ENCODE measurements around the gene TTC13.

TTC13 gene

DNA sequence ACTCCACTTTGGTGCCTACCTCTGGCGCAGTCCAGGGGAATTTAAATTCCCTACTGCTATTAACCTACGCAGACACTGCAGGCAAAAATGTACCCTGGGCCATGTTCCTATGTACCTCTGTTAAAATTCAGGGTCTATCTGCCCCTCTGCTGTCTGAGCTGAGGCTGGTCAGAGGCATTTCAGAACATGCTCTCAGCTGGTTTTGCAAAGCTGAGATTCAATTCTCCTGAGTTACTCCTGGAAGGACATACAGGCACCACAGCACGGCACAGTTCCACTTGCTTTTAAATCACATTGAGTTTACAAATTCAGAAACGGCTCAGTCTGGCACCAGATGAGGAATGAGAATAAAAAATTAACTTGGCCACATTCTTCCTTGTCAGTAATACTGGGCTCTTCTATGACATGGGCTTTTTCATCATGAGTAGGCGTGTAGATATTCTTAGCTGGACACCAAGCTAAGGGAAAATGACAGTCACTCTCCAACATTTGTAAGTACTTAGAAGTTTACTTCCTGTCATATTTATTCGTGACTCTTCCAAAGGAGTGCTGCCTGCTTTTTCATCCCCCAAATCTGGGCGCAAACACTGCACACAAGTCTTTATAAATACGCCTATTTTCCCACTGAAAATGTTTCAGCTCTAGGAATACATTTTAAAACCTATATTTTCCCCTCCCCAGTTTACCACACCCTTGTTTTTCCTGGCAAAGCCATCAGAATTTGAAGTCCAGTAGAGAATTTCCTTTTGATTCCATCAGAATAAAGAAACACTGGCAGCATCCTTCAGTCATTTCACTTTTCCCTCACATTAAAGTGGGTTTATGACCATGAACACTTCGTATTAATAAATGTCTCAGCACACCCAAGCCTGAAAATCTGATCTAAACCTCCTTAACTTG is 112.2 kb downstream of the TTC13 start:
- in situ Hi-C loops (cut with HindIII; ENCODE audit: low pct_ligation_motif_present, low pct_unique_long_range_greater_than_20kb, low sequenced_read_pairs) = no loop called here
- peak; percentile 62 for DNase-seq

DNA sequence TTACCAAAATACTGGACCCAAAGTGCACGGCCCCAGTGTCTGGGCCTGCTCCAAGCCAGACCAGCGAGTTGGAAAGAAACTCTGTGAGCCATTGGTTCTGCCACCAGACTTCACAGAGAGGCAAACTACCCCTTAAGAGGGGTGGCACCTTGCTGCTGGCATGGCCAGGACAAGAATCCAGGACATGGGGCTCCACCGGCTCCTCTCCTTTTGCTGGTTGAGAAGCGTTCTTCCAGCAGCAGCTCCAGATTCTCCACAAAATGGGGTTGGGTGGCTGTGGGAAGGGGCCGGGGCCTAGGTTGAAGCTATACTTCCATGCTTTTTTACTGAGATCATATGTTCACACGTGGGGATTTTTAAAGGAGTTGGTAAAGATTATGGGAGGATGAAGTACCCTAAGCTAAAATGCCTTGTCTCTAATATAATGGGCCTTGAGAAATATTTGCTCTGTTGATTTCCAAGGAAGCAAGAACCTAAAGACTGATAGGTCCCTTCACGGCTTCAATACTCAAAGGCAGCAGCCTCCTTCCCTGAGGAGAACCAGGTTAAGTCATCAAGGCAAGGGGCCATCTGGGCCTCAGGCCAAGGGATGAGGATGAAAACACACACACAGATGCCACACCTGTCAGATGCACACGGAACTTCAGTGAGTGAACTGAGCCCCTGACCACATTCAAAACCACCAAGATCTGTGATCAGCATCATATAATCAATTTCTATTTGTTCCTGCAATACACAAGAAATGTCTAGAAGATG is 113.4 kb downstream of the TTC13 start:
- in situ Hi-C loops (cut with HindIII; ENCODE audit: low pct_ligation_motif_present, low pct_unique_long_range_greater_than_20kb, low sequenced_read_pairs) = no loop called here
- DNase-seq = no peak

DNA sequence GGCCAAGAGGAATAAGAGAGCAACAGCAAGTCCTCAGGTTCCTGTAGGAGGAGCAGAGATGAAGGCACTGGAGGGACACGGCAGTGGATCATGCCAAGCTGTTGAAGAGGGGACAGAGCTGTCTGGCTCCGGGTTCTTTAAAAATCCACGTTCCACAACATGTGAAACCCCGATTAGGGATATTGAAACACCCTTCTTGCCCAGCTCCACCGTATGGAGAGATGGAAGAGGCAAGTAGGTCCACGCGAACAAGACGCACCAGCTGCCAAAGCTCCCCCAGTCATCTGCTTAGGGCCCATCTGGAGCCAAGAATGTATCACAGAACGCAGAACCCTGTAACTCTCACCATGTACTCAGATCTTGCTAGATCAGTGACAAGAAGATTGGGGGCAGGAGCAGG is 114.2 kb downstream of the TTC13 start:
- DNase-seq = no peak
- in situ Hi-C loops (cut with HindIII; ENCODE audit: low pct_ligation_motif_present, low pct_unique_long_range_greater_than_20kb, low sequenced_read_pairs) = no loop called here

DNA sequence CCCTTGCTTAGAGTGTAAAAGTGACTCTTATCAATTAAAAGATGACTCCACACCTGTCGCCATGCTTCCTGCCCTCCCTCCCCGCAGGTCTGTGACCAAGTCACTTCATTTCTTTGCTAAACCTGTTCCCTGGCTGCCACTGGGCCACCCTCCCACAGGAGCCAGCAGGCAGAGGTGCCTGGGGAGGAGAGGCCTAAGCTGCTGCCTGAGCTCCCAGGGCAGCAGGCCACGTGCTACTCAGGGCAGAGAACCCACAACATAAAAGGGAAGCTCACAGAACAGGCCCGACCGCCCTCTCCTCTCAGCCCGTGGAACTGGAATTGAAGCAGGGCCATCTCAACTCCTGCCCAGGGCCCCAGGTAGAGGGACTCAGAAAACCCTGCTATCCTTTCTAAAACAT is 115.2 kb downstream of the TTC13 start:
- in situ Hi-C loops (cut with HindIII; ENCODE audit: low pct_ligation_motif_present, low pct_unique_long_range_greater_than_20kb, low sequenced_read_pairs) = no loop called here
- no peak for DNase-seq

DNA sequence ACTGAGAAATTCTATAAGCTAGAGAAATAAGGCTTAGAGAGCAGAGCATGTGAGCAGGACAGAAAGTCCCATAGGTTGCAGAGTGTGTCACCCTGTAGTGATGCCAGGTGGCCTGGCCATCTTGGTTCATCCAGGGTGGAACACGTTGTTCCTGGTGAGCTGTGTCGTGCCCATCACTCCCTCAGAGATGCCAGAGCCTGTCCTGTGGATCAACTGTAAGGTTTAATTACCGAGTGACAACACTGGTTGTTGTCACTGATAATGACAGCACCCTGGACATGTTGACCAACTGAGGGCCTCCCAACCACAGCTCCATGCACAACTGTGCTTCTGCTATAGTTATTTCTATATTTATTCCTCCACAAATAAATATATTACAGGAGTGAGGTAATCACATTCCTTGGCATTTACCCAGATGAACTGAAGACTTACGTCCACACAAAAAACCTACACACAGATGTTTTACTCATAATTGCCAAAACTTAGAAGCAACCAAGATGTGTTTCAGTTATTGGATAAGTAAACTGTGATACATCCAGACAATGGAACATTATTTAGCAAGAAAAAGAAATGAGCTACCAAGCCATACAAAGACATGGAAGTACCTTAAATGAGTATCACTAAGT is 116.6 kb downstream of the TTC13 start:
- no peak for DNase-seq
- in situ Hi-C loops (cut with HindIII; ENCODE audit: low pct_ligation_motif_present, low pct_unique_long_range_greater_than_20kb, low sequenced_read_pairs) = no loop called here

DNA sequence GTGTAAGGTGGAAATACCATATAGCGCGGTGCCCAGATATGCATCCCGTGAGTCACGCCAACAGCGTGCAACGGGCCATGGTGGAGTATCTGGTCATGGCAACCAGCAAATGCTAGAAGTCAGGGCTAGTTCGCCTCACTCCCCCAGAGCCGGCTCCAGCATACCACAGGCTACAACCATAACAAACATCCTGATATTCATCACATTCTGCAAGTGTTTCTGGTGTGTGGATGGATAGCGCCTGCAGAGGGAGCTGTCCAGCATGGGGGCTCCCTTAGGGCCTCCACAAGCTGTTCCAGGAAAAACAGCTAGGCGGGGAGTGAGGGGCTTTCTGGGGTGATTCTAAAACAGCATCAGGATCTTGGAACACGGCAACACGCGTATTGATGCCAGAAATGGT is 117.2 kb downstream of the TTC13 start:
- in situ Hi-C loops (cut with HindIII; ENCODE audit: low pct_ligation_motif_present, low pct_unique_long_range_greater_than_20kb, low sequenced_read_pairs) = no loop called here
- no peak for DNase-seq

DNA sequence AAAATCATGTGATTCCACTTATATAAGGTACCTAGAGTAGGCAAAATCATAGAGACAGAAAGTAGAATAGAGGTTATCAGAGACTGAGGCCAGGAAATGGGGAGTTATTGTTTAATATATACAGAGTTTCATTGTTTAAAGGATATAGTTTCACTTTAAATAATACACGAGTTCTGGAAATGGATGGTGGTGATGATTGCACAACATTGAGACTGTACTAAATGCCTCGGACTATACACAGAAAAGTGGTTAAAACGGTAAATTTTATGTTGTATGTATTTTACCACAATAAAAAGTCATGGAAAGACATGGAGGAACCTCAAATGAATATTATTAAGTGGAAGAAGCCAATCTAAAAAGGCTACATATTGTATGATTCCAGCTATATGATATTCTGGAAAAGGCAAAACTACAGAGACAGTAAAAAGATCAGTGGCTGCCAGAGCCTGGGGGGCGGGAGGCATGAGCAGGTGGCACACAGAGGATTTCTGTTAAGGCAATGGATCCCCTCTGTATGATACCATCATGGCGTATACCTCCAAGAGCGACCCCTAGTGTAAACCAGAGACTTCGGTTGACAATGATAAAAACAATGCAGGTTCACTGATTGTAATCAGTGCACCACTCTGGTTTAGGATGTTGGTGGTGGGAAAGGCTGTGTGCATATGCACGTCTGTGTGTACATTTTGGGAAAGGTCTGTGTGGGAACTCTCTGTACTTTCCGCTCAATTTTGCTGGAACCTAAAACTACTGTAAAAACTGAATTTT is 117.9 kb downstream of the TTC13 start:
- DNase-seq = no peak
- in situ Hi-C loops (cut with HindIII; ENCODE audit: low pct_ligation_motif_present, low pct_unique_long_range_greater_than_20kb, low sequenced_read_pairs) = no loop called here

DNA sequence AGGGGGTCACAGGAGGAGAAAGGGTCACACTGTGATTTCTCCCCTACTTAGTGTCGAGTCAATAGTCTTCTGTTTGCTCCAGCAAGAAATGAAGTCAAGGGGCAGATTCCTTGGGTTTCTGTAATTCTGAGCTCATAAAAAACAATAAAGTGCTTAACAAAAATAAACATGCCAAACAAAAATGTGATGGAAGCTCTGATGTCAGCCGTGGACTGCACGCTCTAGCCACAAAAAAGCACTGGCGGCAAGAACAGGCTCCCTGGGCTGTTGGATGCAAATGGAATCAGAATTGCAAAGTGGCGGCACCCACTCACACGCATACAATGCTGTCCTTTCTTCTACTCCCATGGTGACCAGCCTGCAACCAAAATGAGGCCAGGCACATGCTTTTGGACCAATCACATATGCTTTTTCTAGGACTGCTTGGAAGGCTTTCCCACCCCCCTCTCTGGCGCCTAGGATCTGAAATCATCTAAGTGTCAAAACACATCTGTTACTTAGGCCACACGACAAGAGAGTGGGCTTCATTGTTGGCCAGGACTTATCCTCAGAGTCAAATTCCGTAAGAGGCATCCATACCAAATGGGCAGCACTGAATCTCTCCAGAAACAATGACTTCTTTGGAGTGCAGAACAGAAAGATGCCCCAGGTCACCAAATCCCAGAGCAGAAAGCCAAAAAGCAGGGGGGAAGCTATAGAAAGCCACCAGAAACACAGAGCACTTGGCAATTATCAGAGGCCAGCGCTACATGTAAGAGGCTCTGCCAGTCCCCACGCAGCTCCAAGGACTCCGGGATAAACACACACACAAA is 119.5 kb downstream of the TTC13 start:
- no peak for DNase-seq
- in situ Hi-C loops (cut with HindIII; ENCODE audit: low pct_ligation_motif_present, low pct_unique_long_range_greater_than_20kb, low sequenced_read_pairs) = no loop called here

DNA sequence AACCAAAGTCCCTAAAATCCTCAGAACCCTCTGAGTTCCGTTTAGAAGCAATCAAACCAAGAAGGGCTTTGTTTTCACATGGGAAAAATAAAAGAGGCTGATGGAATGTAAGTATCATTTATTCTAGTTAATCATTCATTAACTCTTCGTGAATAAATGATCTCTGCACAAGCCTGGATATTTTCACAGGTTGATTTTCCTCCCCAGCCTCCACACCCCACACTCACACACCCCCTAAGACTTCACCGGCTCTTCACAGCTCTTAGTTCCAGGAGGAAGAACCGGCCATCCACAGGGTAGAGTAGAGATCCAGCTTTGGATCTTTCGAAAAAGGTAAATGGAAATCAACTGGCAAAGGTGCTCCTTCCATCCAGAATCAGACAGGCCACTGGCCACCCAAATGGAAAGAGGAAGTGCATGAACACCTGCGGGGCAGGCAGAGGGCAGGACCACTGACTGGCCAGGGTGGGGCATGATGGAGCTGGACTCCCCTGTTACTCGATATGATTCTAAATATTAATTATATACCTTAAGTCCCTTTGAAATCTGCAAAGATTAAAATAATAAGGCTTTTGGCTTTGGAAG is 120.3 kb downstream of the TTC13 start:
- DNase-seq = no peak
- in situ Hi-C loops (cut with HindIII; ENCODE audit: low pct_ligation_motif_present, low pct_unique_long_range_greater_than_20kb, low sequenced_read_pairs) = no loop called here

DNA sequence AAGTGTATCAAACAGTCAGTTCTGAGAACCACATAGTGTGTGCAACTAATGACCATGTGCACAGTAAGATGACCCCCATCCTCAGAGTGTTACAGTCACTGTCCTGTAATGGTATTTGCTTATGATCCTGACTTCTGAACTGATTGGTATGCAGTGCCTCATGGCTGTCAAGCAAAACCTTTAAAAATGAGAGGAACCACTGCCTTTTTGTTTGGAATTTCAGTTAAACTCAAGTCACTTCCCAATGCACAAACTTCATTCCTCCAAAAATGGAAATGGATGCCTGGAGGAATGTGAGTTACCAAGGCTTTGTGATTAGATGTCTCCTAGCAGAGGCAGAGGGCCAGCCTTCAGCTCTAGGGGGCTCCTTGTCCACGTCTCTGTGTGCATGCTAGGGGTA is 120.8 kb downstream of the TTC13 start:
- in situ Hi-C loops (cut with HindIII; ENCODE audit: low pct_ligation_motif_present, low pct_unique_long_range_greater_than_20kb, low sequenced_read_pairs) = no loop called here
- DNase-seq = no peak

DNA sequence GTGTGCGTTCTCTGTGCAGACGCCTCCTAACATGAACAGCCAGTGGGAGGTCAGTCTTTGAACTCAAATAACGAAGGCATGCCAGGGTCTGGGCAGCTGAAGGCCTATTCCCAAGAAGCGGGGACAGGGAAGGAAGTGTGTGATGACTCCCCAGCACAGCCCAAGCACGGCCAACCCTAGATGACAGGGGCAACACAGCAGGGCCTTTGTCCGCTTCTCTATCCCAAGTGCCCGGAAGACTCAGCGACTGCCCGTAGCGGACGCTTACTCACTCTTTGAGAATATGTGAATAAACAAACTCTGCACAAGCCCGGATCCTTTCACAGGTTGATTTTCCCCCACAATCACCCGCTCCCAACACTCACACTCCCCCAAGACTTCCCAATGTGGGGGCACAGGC is 121.6 kb downstream of the TTC13 start:
- DNase-seq = no peak
- in situ Hi-C loops (cut with HindIII; ENCODE audit: low pct_ligation_motif_present, low pct_unique_long_range_greater_than_20kb, low sequenced_read_pairs) = no loop called here
